ENCODE results near the gene TTLL11.

Gene TTLL11

GRCh38 chr9:122059214-122059954 is 33.7 kb downstream of the TTLL11 start:
- ATAC-seq, result no peak
- no peak for TF ChIP-seq CSRNP3 (CRISPR knock-in tag; IDR thresholded peaks at IDR 0.05)
- TF ChIP-seq, protein P1, sequence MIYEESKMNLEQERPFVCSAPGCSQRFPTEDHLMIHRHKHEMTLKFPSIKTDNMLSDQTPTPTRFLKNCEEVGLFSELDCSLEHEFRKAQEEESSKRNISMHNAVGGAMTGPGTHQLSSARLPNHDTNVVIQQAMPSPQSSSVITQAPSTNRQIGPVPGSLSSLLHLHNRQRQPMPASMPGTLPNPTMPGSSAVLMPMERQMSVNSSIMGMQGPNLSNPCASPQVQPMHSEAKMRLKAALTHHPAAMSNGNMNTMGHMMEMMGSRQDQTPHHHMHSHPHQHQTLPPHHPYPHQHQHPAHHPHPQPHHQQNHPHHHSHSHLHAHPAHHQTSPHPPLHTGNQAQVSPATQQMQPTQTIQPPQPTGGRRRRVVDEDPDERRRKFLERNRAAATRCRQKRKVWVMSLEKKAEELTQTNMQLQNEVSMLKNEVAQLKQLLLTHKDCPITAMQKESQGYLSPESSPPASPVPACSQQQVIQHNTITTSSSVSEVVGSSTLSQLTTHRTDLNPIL (CRISPR knock-in tag; IDR thresholded peaks at IDR 0.05; ENCODE audit: low read depth), result no peak
- TF ChIP-seq BACH2 (CRISPR knock-in tag; IDR thresholded peaks at IDR 0.05; ENCODE audit: borderline replicate concordance), result no peak
- no peak for TF ChIP-seq OSR1 (CRISPR knock-in tag; IDR thresholded peaks at IDR 0.05)
- no peak for TF ChIP-seq TCF4 (CRISPR knock-in tag; IDR thresholded peaks at IDR 0.05; ENCODE audit: borderline replicate concordance)
- no peak for TF ChIP-seq TOX (CRISPR knock-in tag; IDR thresholded peaks at IDR 0.05; ENCODE audit: borderline replicate concordance)
- no peak for TF ChIP-seq RARB (CRISPR knock-in tag; IDR thresholded peaks at IDR 0.05)

- TF ChIP-seq ZC3H10 (CRISPR knock-in tag; IDR thresholded peaks at IDR 0.05) (peak; percentile 64; the same call in 1 of the 2 replicates), ESRRG (CRISPR knock-in tag; IDR thresholded peaks at IDR 0.05) (no peak), ISL1 (CRISPR knock-in tag; IDR thresholded peaks at IDR 0.05) (peak; percentile 74)
- peak; percentile 45 for ATAC-seq
Observed at GRCh38 chr9:122058709-122059108, 34.4 kb downstream of the TTLL11 start.

- no peak for TF ChIP-seq ESRRG (CRISPR knock-in tag; IDR thresholded peaks at IDR 0.05)
- TF ChIP-seq ZC3H10 (CRISPR knock-in tag; IDR thresholded peaks at IDR 0.05), result no peak
- no peak for TF ChIP-seq CSDC2 (CRISPR knock-in tag; IDR thresholded peaks at IDR 0.05)
- TF ChIP-seq, protein P2, sequence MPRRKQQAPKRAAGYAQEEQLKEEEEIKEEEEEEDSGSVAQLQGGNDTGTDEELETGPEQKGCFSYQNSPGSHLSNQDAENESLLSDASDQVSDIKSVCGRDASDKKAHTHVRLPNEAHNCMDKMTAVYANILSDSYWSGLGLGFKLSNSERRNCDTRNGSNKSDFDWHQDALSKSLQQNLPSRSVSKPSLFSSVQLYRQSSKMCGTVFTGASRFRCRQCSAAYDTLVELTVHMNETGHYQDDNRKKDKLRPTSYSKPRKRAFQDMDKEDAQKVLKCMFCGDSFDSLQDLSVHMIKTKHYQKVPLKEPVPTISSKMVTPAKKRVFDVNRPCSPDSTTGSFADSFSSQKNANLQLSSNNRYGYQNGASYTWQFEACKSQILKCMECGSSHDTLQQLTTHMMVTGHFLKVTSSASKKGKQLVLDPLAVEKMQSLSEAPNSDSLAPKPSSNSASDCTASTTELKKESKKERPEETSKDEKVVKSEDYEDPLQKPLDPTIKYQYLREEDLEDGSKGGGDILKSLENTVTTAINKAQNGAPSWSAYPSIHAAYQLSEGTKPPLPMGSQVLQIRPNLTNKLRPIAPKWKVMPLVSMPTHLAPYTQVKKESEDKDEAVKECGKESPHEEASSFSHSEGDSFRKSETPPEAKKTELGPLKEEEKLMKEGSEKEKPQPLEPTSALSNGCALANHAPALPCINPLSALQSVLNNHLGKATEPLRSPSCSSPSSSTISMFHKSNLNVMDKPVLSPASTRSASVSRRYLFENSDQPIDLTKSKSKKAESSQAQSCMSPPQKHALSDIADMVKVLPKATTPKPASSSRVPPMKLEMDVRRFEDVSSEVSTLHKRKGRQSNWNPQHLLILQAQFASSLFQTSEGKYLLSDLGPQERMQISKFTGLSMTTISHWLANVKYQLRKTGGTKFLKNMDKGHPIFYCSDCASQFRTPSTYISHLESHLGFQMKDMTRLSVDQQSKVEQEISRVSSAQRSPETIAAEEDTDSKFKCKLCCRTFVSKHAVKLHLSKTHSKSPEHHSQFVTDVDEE (CRISPR knock-in tag; IDR thresholded peaks at IDR 0.05), result no peak
- TF ChIP-seq BACH2 (CRISPR knock-in tag; IDR thresholded peaks at IDR 0.05; ENCODE audit: borderline replicate concordance), result no peak
- TF ChIP-seq TCF4 (CRISPR knock-in tag; IDR thresholded peaks at IDR 0.05; ENCODE audit: borderline replicate concordance), result no peak
- no peak for TF ChIP-seq ZNF8 (CRISPR knock-in tag; IDR thresholded peaks at IDR 0.05)
- no peak for TF ChIP-seq PPARA (CRISPR knock-in tag; IDR thresholded peaks at IDR 0.05; ENCODE audit: borderline replicate concordance)
- TF ChIP-seq, protein P3, sequence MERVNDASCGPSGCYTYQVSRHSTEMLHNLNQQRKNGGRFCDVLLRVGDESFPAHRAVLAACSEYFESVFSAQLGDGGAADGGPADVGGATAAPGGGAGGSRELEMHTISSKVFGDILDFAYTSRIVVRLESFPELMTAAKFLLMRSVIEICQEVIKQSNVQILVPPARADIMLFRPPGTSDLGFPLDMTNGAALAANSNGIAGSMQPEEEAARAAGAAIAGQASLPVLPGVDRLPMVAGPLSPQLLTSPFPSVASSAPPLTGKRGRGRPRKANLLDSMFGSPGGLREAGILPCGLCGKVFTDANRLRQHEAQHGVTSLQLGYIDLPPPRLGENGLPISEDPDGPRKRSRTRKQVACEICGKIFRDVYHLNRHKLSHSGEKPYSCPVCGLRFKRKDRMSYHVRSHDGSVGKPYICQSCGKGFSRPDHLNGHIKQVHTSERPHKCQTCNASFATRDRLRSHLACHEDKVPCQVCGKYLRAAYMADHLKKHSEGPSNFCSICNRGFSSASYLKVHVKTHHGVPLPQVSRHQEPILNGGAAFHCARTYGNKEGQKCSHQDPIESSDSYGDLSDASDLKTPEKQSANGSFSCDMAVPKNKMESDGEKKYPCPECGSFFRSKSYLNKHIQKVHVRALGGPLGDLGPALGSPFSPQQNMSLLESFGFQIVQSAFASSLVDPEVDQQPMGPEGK (CRISPR knock-in tag; IDR thresholded peaks at IDR 0.05; ENCODE audit: borderline replicate concordance), result no peak
- TF ChIP-seq ZFP3 (CRISPR knock-in tag; IDR thresholded peaks at IDR 0.05), result no peak
- no peak for TF ChIP-seq POU6F1 (CRISPR knock-in tag; IDR thresholded peaks at IDR 0.05; ENCODE audit: borderline replicate concordance, low read depth)
- no peak for TF ChIP-seq RARB (CRISPR knock-in tag; IDR thresholded peaks at IDR 0.05)
- no peak for TF ChIP-seq TOX (CRISPR knock-in tag; IDR thresholded peaks at IDR 0.05; ENCODE audit: borderline replicate concordance)
Observed at GRCh38 chr9:122058051-122058450, 35.1 kb downstream of the TTLL11 start.

DNA sequence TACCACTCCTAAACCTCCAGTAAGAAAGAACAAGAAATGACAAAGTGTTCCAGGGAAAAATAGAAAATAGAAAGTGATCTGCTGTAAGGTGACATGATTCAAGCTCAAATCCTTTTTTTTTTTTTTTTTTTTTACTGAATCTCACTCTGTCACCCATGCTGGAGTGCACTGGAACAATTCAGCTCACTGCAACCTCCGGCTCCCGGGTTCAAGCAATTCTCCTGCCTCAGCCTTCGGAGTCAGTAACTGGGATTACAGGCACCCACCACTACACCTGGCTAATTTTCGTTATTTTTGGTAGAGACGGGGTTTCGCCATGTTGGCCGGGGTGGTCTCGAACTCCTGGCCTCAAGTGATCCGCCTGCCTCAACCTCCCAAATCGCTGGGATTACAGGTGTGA is 35.9 kb downstream of the TTLL11 start:
- ATAC-seq, result no peak
- TF ChIP-seq ZFP3 (CRISPR knock-in tag; IDR thresholded peaks at IDR 0.05) (no peak), RARB (CRISPR knock-in tag; IDR thresholded peaks at IDR 0.05) (no peak)

More at GRCh38 chr9:122058051-122058450, 35.1 kb downstream of the TTLL11 start:
- no peak for ATAC-seq

Data from SK-N-SH treated with all-trans-retinoic acid at 6 μM for 48 hours (cell line).